WI38 (cell line): ENCODE measurements around the gene NUP205.

ENCODE experiments used
- H3K4me3 ChIP-seq: 2 replicates; pipeline ENCODE4 v1.5.1; 2011; ENCODE audit warnings: low read depth, mild to moderate bottlenecking, control low read depth, low read length
- TF ChIP-seq, protein P1 (sequence below): IDR thresholded peaks from 2 replicates; pipeline ENCODE4 v1.5.1; 2012; ENCODE audit warnings: low read depth, mild to moderate bottlenecking, control low read depth, low read length

Gene NUP205

GRCh38 chr7:135644729-135645128 lies 87.0 kb downstream of the NUP205 start:
- no peak overlapping the region for H3K4me3 ChIP-seq
- TF ChIP-seq, protein P1, sequence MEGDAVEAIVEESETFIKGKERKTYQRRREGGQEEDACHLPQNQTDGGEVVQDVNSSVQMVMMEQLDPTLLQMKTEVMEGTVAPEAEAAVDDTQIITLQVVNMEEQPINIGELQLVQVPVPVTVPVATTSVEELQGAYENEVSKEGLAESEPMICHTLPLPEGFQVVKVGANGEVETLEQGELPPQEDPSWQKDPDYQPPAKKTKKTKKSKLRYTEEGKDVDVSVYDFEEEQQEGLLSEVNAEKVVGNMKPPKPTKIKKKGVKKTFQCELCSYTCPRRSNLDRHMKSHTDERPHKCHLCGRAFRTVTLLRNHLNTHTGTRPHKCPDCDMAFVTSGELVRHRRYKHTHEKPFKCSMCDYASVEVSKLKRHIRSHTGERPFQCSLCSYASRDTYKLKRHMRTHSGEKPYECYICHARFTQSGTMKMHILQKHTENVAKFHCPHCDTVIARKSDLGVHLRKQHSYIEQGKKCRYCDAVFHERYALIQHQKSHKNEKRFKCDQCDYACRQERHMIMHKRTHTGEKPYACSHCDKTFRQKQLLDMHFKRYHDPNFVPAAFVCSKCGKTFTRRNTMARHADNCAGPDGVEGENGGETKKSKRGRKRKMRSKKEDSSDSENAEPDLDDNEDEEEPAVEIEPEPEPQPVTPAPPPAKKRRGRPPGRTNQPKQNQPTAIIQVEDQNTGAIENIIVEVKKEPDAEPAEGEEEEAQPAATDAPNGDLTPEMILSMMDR = no peak

DNA sequence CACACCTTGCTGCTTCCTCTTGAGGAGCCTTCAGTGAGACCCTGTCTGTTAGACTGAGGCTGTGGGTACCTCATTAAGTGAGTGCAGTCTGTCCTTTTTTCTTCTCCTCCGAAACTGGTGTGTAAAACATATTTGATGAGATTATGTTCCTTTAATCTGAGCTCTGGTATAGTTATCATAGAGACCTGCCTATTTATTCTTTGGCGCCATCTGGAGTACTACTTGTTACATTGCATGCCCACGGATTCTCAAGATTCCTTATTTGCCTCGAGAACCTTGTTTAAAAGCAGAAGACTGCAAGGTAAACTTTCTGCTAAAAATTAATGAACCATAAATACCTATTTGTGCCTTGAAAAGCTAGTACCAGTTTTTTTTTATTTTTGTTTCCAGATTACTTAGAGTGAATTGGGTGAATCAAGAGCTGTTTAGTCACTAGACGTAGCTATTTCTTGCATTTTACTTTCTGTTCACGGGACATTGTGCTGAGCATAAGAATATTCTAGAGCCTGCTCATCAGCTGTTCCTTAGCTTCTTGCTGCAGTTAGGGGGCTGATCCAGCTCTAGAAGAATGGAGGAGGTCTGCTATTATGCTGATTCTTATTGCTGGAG lies 87.7 kb downstream of the NUP205 start:
- TF ChIP-seq, protein P1 = peak; percentile 29

GRCh38 chr7:135647755-135648154 lies 90.0 kb downstream of the NUP205 start:
- TF ChIP-seq, protein P1 = no peak
- H3K4me3 ChIP-seq = no peak overlapping the region

More for the DNA sequence above, 87.7 kb downstream of the NUP205 start:
- H3K4me3 ChIP-seq = no peak overlapping the region

DNA sequence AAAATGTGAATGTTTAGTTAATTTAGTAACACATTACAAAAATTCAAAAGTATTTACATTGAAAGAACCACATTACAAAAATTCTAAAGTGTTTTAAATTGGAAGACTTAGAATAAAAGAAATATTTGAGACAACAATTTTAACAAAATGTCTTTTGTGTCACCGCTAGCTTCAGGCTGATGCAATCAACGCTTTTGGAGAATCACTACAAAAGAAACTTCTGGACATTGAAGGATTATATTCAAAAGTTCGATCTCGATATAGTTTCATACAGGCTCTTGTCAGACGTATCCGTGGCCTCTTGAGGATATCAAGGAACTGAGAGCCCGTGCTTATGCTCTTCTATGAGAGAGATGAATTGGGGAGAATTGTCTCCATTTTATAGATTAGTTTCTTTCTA lies 90.5 kb downstream of the NUP205 start:
- TF ChIP-seq, protein P1 = no peak
- no peak overlapping the region for H3K4me3 ChIP-seq

DNA sequence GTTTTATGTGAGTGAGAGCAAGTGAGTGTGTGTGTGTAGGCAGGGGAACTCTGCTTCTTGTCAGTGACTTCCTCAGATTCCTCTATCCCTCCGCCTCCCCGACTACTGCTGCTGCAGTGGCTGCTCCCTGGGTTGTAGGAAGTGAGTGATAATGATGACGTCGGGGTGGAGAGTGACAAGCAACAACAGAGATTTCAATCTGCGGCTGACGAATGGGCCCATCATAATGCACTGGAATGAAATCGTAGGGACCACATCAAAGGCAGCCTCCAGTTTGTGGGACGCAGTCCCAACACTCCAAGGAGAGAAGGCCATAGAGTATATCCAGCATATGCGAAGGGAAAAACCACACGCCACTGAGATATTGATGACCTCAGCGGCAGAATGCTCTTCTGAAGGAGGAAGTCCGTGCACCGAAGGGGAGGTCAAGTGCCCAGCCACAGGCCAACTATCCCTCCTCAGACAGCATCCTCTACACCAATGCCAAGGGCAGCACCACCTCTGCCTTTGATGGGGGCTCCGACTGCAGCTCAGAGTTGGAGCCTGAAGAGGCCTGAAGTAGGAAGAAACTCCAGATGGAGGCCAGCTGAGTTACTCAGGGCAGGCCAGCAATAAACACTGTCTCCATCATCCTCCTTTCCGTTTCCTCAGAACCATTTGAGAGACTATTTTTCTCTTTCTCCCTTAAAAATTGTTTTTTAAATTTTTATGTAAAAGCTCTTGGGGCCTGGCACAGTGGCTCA lies 93.3 kb downstream of the NUP205 start:
- TF ChIP-seq, protein P1 = no peak
- H3K4me3 ChIP-seq = no peak overlapping the region

DNA sequence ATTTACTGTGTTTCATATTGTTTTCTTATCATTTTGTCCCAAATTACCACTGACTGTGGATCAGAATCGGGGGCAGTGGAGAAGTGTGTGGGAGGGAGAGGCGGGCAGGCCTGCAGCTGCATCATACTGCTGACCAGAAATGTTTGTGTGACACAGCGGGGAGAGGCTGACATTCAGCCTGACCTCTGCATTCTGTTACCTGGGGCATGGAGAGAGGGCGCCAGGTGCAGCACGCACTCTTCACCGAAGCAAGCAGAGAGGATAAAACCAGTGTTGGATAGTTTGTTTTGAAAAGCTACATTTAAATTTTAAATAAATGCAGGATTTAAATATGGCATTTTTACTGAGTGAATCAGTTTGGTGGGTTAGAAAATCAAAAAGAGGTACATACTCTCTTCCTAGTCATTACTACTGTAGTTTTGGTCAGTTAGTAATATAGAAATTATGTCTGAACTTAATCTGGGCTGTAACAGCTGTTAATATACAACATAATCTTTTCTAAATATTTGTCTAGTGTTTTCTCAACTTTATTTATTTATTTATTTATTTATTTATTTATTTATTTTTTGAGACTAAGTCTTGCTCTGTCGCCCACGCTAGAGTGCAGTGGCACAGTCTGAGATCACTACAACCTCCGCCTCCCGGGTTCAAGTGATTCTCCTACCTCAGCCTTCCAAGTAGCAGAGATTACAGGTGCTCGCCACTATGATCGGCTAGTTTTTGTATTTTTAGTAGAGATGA lies 95.8 kb downstream of the NUP205 start:
- TF ChIP-seq, protein P1 = no peak
- H3K4me3 ChIP-seq = no peak overlapping the region

DNA sequence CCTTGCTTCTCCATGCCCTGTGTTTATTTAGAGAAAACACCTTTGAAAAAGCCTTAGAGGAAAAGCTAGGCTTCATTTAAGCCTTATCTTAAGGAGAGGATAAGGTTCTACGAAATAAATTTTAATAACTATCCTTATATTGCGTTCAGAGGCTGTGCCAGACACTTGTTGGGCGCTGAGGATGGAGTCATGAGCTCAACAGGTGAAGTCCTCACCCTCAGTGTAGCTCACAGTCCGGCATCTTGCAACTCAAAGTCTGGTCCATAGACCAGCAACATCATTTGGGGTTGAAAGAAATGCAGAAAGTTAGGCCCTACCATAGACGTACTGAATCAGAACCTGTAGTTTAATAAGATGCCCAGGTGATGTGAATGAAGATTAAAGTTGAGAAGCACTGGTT lies 100.8 kb downstream of the NUP205 start:
- TF ChIP-seq, protein P1 = no peak
- H3K4me3 ChIP-seq = no peak overlapping the region
